HL-60 (cell line): ENCODE results near the gene CDKN2B-AS1.

ENCODE experiments used
- DNase-seq, 2 experiments: peaks; one replicate each; pipeline ENCODE4 v3.0.0-alpha.2; 2010 to 2020; ENCODE audit warnings: low read depth in 1 of 2, low spot score in 1 of 2
- H3K27ac ChIP-seq: fragments of 250-450 bp; sonication (Bioruptor Pico); replicated peaks from 2 replicates; pipeline ENCODE4 v1.5.1; 2020; ENCODE audit warnings: mild to moderate bottlenecking, moderate library complexity
- H3K27me3 ChIP-seq: fragments of 250-450 bp; sonication (Bioruptor Pico); 2 replicates; pipeline ENCODE4 v1.5.1; 2021; ENCODE audit warnings: mild to moderate bottlenecking, moderate library complexity; ENCODE audit not compliant: insufficient read depth, poor library complexity, severe bottlenecking
- H3K4me3 ChIP-seq: replicated peaks from 2 replicates; pipeline ENCODE4 v1.5.1; 2011; ENCODE audit warnings: mild to moderate bottlenecking, control low read depth, low read length; ENCODE audit not compliant: insufficient read depth
- GABPA ChIP-seq: IDR thresholded peaks from 2 replicates; pipeline ENCODE4 v1.6.1; 2012; ENCODE audit warnings: low read depth
- POLR2AphosphoS5 ChIP-seq: IDR thresholded peaks from 2 replicates; pipeline ENCODE4 v1.6.1; 2012; ENCODE audit warnings: low read depth
- REST ChIP-seq: IDR thresholded peaks from 2 replicates; pipeline ENCODE4 v1.6.1; 2012; ENCODE audit warnings: low read depth; ENCODE audit not compliant: insufficient replicate concordance
- SPI1 ChIP-seq: IDR thresholded peaks from 2 replicates; pipeline ENCODE4 v1.6.1; 2012; ENCODE audit warnings: low read depth, mild to moderate bottlenecking, borderline replicate concordance
- TF ChIP-seq, protein P1 (sequence below): IDR thresholded peaks from one replicate; pipeline ENCODE4 v1.5.1; 2011; ENCODE audit warnings: low read length, control low read depth, inconsistent platforms; ENCODE audit not compliant: insufficient read depth

CDKN2B-AS1 gene

GRCh38 chr9:22040760-22041159, 46.2 kb downstream of the CDKN2B-AS1 start:
- Histone ChIP-seq H3K27ac (no peak overlapping the region), H3K4me3 (no peak overlapping the region), H3K27me3 (no peaks in the 10 kb centered on the region)
- TF ChIP-seq POLR2AphosphoS5 (no peak), REST (no peak), GABPA (no peak), SPI1 (no peak)
- TF ChIP-seq, protein P1, sequence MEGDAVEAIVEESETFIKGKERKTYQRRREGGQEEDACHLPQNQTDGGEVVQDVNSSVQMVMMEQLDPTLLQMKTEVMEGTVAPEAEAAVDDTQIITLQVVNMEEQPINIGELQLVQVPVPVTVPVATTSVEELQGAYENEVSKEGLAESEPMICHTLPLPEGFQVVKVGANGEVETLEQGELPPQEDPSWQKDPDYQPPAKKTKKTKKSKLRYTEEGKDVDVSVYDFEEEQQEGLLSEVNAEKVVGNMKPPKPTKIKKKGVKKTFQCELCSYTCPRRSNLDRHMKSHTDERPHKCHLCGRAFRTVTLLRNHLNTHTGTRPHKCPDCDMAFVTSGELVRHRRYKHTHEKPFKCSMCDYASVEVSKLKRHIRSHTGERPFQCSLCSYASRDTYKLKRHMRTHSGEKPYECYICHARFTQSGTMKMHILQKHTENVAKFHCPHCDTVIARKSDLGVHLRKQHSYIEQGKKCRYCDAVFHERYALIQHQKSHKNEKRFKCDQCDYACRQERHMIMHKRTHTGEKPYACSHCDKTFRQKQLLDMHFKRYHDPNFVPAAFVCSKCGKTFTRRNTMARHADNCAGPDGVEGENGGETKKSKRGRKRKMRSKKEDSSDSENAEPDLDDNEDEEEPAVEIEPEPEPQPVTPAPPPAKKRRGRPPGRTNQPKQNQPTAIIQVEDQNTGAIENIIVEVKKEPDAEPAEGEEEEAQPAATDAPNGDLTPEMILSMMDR, result no peak
- DNase-seq, result no peak

DNA sequence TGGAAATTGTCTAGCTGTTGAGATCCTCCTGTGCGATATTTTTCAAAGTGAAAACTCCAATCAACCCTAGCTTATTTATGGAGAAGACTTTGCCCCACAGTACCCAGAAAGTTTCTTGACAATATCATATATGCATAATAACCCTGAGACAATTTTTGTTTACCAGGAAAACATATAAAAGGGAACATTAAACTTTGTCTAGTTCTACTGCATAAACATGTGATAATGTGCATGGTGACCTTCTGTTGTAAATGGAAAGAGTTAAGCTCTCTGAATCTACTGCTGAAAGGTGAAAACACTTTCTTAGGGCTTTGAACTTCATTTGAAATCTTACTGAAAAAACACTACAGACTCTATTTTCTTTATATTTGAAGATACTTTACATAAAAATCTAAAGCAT, 46.8 kb downstream of the CDKN2B-AS1 start:
- no peak overlapping the region for H3K27ac ChIP-seq
- H3K4me3 ChIP-seq, result no peak overlapping the region
- DNase-seq, result no peak
- H3K27me3 ChIP-seq, result no peaks in the 10 kb centered on the region
- TF ChIP-seq REST, result no peak
- TF ChIP-seq, protein P1, result no peak
- no peak for TF ChIP-seq POLR2AphosphoS5
- no peak for TF ChIP-seq SPI1
- TF ChIP-seq GABPA, result no peak

DNA sequence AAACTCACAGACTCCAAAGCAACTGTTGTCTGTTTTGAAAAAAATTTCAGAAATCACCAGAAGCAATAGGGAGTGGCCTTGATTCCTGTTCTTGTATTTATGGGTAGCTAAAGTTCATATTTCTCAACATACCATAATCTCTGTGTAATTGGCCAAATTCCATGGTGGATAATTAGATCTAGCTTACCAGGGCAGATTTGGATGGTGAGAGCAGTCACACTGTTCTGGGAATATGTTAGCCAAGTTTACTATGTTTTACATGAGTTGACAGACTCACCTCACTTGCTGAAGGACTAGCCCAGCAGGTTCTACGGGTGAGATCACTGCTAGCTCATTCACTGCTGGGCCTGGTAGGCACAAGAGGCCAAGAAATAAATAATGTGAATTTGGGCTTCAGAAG, 47.2 kb downstream of the CDKN2B-AS1 start:
- Histone ChIP-seq H3K27ac (no peak overlapping the region), H3K4me3 (no peak overlapping the region), H3K27me3 (no peaks in the 10 kb centered on the region)
- no peak for TF ChIP-seq GABPA
- TF ChIP-seq, protein P1, result no peak
- no peak for TF ChIP-seq POLR2AphosphoS5
- no peak for TF ChIP-seq REST
- DNase-seq, result no peak
